ENCODE measurements around the gene TM4SF1. TPM values are rescaled to one million over a fixed set of nuclear protein-coding genes. Genes with fewer than 3 reads are reported as not detected.
A peak's percentile ranks its signal among the peaks of the same experiment; 100 is the strongest.

TM4SF1 gene
- total RNA-seq, 1 donor from 2014 or later: 103 TPM

DNA sequence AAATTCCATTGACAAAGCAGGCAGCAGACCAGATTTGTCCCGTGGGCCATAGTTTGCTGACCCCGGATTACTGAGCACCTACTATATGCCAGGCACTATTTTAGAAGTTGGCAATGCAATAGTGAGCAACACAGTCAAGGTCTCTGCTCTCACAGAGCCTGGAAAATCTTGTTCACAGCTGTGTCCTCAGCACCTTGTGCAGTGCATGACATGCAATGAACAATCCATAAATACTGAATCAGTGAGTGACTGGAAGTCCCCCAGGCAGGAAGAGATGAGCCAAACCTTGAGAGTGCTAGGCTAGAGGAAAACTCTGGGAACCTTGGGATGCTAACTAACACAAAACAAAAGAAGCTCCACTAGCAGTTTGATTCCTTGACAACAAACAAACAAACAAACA lies 14.4 kb downstream of the TM4SF1 start:
- intact Hi-C loops (cut with micrococcal nuclease): no loop called here
- Histone ChIP-seq H3K4me1 (peaks cover 9% of the 10 kb centered on the region), H3K36me3 (no peaks in the 10 kb centered on the region), H3K27ac (replicated peaks) (no peak overlapping the region), H3K27me3 (ENCODE audit: low read depth) (no peaks in the 10 kb centered on the region), H3K9me3 (replicated peaks) (no peaks in the 10 kb centered on the region), H3K4me3 (no peak overlapping the region)
- DNase-seq: no peak
- TF ChIP-seq, protein P1, sequence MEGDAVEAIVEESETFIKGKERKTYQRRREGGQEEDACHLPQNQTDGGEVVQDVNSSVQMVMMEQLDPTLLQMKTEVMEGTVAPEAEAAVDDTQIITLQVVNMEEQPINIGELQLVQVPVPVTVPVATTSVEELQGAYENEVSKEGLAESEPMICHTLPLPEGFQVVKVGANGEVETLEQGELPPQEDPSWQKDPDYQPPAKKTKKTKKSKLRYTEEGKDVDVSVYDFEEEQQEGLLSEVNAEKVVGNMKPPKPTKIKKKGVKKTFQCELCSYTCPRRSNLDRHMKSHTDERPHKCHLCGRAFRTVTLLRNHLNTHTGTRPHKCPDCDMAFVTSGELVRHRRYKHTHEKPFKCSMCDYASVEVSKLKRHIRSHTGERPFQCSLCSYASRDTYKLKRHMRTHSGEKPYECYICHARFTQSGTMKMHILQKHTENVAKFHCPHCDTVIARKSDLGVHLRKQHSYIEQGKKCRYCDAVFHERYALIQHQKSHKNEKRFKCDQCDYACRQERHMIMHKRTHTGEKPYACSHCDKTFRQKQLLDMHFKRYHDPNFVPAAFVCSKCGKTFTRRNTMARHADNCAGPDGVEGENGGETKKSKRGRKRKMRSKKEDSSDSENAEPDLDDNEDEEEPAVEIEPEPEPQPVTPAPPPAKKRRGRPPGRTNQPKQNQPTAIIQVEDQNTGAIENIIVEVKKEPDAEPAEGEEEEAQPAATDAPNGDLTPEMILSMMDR (IDR thresholded peaks at IDR 0.05; ENCODE audit: borderline replicate concordance): no peak

DNA sequence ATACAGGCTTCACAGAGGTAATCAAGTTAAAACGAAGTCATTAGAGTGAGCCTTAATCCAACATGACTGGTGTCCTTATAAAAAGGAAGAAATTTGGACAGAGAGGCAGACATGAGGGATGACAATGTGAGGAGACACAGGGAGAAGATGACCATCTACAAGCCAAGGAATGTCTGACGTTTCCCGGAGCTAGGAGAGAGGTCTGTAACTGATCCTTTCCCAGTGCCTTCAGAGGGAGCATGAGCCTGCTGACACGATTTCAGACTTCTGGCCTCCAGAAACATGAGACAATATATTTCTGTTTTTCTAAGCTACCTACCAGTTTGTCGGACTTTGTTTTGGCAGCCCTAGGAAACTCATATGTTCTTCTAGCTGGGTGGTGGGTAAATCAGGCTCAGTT lies 15.1 kb downstream of the TM4SF1 start:
- H3K36me3 ChIP-seq: no peaks in the 10 kb centered on the region
- peaks cover 9% of the 10 kb centered on the region for H3K4me1 ChIP-seq
- H3K27ac ChIP-seq (replicated peaks): no peak overlapping the region
- H3K4me3 ChIP-seq: no peak overlapping the region
- H3K27me3 ChIP-seq (ENCODE audit: low read depth): no peaks in the 10 kb centered on the region
- TF ChIP-seq, protein P1 (IDR thresholded peaks at IDR 0.05; ENCODE audit: borderline replicate concordance): no peak
- DNase-seq: no peak
- intact Hi-C loops (cut with micrococcal nuclease): no loop called here
- H3K9me3 ChIP-seq (replicated peaks): no peaks in the 10 kb centered on the region

DNA sequence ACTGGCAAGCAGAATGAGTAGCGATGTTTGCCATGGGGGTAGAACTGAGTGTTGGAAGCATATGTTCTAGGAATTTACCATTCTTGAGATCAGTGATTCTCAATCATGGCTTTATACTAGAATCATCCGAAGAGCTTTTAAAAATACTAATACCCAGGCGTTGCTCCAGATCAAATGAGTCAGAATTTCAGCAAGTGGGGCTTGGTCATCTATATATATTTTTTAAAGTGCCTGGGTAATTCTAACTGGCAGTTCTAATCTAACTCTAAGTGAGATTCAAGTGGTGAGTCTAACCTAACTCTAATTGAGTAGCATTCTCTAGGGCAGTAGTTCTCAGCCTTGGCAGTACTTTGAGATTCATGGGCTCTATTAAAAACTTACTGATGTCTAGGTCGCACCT lies 20.8 kb downstream of the TM4SF1 start:
- Histone ChIP-seq H3K4me3 (no peak overlapping the region), H3K9me3 (replicated peaks) (no peaks in the 10 kb centered on the region), H3K36me3 (no peaks in the 10 kb centered on the region), H3K27me3 (ENCODE audit: low read depth) (no peaks in the 10 kb centered on the region), H3K4me1 (peaks cover 8% of the 10 kb centered on the region), H3K27ac (replicated peaks) (no peak overlapping the region)
- intact Hi-C loops (cut with micrococcal nuclease): loop anchor here (10.0 kb wide), 1 partner anchor 118 kb away; the partner anchor contains the start of gene TM4SF4
- DNase-seq: no peak
- TF ChIP-seq, protein P1 (IDR thresholded peaks at IDR 0.05; ENCODE audit: borderline replicate concordance): no peak

DNA sequence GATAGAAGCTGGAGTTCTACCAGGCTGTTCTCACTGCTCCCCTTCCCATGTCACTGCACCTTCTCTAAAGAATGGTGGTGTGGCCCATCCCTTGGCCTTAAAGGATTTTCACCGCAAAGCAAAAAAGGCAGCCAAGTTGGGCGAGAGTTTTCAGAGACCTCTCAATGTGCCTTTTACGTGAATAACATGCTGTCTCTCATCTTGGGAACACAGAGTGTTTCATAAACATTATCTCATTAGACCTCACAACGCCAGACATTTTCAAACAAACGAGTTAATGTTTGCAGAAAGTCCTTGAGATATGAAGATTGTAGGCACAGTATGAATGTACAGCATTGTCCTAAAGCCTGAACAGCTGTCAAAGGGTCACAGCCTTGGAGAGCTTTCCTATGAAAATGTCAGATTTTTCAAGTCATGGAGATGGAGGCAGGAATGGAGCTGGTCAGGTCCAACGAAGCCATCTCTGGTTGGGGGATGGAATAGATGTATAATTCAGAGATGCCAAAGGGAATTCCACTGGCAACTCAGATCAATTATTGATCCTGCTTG lies 21.3 kb downstream of the TM4SF1 start:
- H3K9me3 ChIP-seq (replicated peaks): no peaks in the 10 kb centered on the region
- intact Hi-C loops (cut with micrococcal nuclease): loop anchor here (10.0 kb wide), 1 partner anchor 119 kb away; the partner anchor contains the start of gene TM4SF4
- no peak for DNase-seq
- peaks cover 8% of the 10 kb centered on the region for H3K4me1 ChIP-seq
- H3K27me3 ChIP-seq (ENCODE audit: low read depth): no peaks in the 10 kb centered on the region
- no peaks in the 10 kb centered on the region for H3K36me3 ChIP-seq
- H3K27ac ChIP-seq (replicated peaks): no peak overlapping the region
- no peak overlapping the region for H3K4me3 ChIP-seq
- TF ChIP-seq, protein P1 (IDR thresholded peaks at IDR 0.05; ENCODE audit: borderline replicate concordance): no peak

DNA sequence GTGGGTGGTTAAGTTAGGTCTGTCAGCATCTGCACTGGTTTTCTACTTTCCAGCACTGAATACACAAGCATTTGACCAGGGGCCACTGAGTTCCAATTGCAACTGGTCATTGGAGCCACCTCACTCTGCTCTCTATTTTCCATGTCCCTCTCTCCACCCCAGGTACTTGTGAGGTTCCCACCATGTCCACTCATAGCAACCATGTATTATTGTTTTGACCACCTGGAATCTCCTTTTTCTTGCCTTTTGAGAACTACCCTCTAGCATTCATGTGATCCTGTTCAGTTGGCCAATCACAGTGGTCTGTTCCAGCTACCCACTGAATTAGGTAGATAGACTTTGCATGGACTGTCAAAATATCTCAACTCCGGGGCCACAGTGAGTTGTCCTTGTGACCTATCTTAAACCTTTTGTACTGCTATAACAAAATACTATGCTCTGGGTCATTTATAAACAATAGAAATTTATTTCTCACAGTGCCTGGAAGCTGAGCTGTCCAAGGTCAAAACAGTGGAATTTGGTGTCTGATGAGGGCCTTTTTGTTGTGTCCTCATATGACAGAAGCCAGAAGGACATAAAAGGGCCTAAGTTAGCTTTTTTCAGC lies 23.8 kb downstream of the TM4SF1 start:
- Histone ChIP-seq H3K36me3 (no peaks in the 10 kb centered on the region), H3K4me3 (no peak overlapping the region), H3K27me3 (ENCODE audit: low read depth) (no peaks in the 10 kb centered on the region), H3K4me1 (peaks cover 8% of the 10 kb centered on the region), H3K27ac (replicated peaks) (peak overlapping the region; percentile 13), H3K9me3 (replicated peaks) (no peaks in the 10 kb centered on the region)
- intact Hi-C loops (cut with micrococcal nuclease): loop anchor here (10.0 kb wide), 1 partner anchor 121 kb away; the partner anchor contains the start of gene TM4SF4
- DNase-seq: no peak
- TF ChIP-seq, protein P1 (IDR thresholded peaks at IDR 0.05; ENCODE audit: borderline replicate concordance): no peak

Data from left ventricle myocardium inferior (tissue), 1 donor.